Osteoblast (primary cell): ENCODE data around the gene SUPT20H. TPM values are rescaled to one million over a fixed set of nuclear protein-coding genes. Genes with fewer than 3 reads are reported as not detected.

ENCODE experiments used
- DNase-seq: peaks from one replicate; pipeline ENCODE4 v3.0.0; 2011; ENCODE audit warnings: low spot score, mixed read lengths; ENCODE audit not compliant: insufficient read length; ENCODE audit errors: missing footprints
- H2AFZ ChIP-seq: 2 replicates; pipeline ENCODE4 v1.6.0; 2011; ENCODE audit warnings: mild to moderate bottlenecking, low read length
- H3K27ac ChIP-seq: 2 replicates; pipeline ENCODE4 v1.5.1; 2011; ENCODE audit warnings: mild to moderate bottlenecking, low read depth, low read length, moderate library complexity
- H3K27me3 ChIP-seq: 2 replicates; pipeline ENCODE4 v1.6.0; 2012; ENCODE audit warnings: mild to moderate bottlenecking, control low read depth, inconsistent platforms, low read length, moderate library complexity; ENCODE audit not compliant: insufficient read depth
- H3K36me3 ChIP-seq: 2 replicates; pipeline ENCODE4 v1.5.1; 2011; ENCODE audit warnings: mild to moderate bottlenecking, low read length, control low read depth, moderate library complexity; ENCODE audit not compliant: insufficient read depth
- H3K4me1 ChIP-seq: 2 replicates; pipeline ENCODE4 v1.5.1; 2011; ENCODE audit warnings: mild to moderate bottlenecking, low read length, control low read depth, moderate library complexity; ENCODE audit not compliant: insufficient read depth
- H3K4me2 ChIP-seq: 2 replicates; pipeline ENCODE4 v1.6.0; 2011; ENCODE audit warnings: mild to moderate bottlenecking, low read length; ENCODE audit not compliant: insufficient read depth
- H3K4me3 ChIP-seq: fragments of 200-600 bp; sonication (generic); 3 replicates; pipeline ENCODE4 v1.5.1; 2012; ENCODE audit warnings: mild to moderate bottlenecking, low read length, inconsistent platforms; ENCODE audit not compliant: insufficient read depth
- H3K79me2 ChIP-seq: 2 replicates; pipeline ENCODE4 v1.6.0; 2012; ENCODE audit warnings: mild to moderate bottlenecking, low read length, control low read depth, inconsistent platforms; ENCODE audit not compliant: insufficient read depth
- H3K9me3 ChIP-seq: 2 replicates; pipeline ENCODE4 v1.5.1; 2011; ENCODE audit warnings: low read depth, low read length, control low read depth
- H4K20me1 ChIP-seq: 2 replicates; pipeline ENCODE4 v1.6.0; 2012; ENCODE audit warnings: mild to moderate bottlenecking, low read length, control low read depth; ENCODE audit not compliant: insufficient read depth
- total RNA-seq: library from RNA; depleted of rRNA; stranded (reverse); fragments of >200 nt; gene quantifications from 2 replicates; pipeline ENCODE4 v1.2.3, GENCODE V29; 2012
- TF ChIP-seq, protein P1 (sequence below): IDR thresholded peaks from 2 replicates; pipeline ENCODE4 v1.5.1; 2011; ENCODE audit warnings: mild to moderate bottlenecking, low read depth, low read length, moderate library complexity; ENCODE audit errors: extremely low read depth

Gene SUPT20H
- total RNA-seq, 1 donor, result 53.6 TPM

DNA sequence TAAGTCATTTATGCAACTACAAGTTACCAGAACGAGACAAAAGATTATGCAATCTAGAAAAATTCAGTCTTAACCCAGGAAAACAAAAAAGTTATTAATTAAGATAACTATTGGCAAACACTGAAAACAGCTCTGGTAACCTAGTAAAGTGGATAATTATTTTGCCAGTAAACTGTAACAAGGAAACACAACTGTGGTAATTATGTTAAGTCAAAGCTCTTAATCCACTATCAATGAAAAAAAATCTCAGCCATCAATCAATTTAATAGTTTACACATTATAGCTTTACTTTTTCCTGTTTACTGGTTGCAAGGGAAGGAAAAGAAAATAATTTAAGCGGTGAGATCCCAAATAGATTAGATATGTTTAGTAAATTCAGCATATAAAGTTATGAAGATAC is 47.7 kb downstream of the SUPT20H start:
- Histone ChIP-seq H3K79me2 (peaks cover 16% of the 10 kb centered on the region), H3K4me3 (no peak overlapping the region), H2AFZ (no peak overlapping the region), H3K4me1 (peaks cover 3% of the 10 kb centered on the region), H3K9me3 (no peaks in the 10 kb centered on the region), H4K20me1 (no peaks in the 10 kb centered on the region), H3K27ac (no peak overlapping the region), H3K4me2 (no peak overlapping the region), H3K27me3 (no peaks in the 10 kb centered on the region), H3K36me3 (peaks cover 71% of the 10 kb centered on the region)
- TF ChIP-seq, protein P1, sequence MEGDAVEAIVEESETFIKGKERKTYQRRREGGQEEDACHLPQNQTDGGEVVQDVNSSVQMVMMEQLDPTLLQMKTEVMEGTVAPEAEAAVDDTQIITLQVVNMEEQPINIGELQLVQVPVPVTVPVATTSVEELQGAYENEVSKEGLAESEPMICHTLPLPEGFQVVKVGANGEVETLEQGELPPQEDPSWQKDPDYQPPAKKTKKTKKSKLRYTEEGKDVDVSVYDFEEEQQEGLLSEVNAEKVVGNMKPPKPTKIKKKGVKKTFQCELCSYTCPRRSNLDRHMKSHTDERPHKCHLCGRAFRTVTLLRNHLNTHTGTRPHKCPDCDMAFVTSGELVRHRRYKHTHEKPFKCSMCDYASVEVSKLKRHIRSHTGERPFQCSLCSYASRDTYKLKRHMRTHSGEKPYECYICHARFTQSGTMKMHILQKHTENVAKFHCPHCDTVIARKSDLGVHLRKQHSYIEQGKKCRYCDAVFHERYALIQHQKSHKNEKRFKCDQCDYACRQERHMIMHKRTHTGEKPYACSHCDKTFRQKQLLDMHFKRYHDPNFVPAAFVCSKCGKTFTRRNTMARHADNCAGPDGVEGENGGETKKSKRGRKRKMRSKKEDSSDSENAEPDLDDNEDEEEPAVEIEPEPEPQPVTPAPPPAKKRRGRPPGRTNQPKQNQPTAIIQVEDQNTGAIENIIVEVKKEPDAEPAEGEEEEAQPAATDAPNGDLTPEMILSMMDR, result no peak
- no peak for DNase-seq

DNA sequence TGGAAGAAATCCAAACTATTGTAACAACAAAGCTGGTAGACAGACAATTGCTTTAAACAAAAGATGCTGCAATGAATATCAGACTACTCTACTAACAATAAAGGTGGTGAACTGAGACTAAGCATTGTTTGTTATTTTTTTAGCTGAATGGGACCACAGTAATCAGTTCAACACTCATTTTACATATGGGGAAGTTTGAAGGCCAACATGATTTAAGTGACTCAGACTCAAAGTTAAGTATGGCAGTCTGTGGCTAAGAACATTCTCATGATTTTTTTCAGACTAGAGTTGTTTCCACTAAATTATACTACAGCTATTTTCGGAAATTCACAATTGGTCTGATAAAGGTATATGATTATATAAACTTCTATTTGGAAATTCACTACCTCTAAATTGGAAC is 48.5 kb downstream of the SUPT20H start:
- no peaks in the 10 kb centered on the region for H3K9me3 ChIP-seq
- no peaks in the 10 kb centered on the region for H3K27me3 ChIP-seq
- no peaks in the 10 kb centered on the region for H4K20me1 ChIP-seq
- peaks cover 72% of the 10 kb centered on the region for H3K36me3 ChIP-seq
- no peak for DNase-seq
- TF ChIP-seq, protein P1, result no peak
- H3K4me2 ChIP-seq, result no peak overlapping the region
- no peak overlapping the region for H3K4me3 ChIP-seq
- no peak overlapping the region for H3K27ac ChIP-seq
- H3K4me1 ChIP-seq, result peaks cover 3% of the 10 kb centered on the region
- no peak overlapping the region for H2AFZ ChIP-seq
- H3K79me2 ChIP-seq, result peaks cover 16% of the 10 kb centered on the region

DNA sequence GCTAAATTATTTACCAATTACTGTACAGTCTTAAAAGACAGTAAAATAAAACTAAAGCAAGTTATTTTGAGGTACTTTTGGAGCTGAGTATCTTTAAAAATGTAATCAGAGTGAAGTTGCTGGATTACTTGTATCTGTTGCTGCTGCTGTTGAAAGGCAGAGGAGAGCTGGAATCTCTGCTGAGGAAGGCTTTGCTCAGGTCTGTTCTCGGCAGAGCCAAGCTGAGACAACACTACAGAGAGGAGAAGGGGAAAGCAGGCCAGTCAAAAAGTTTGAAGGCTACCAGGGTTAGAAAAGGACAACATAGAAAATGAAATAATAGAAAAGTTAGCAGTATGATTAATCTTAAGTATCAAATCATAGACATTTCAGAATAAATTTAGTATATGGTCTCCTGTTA is 49.1 kb downstream of the SUPT20H start:
- TF ChIP-seq, protein P1, result no peak
- Histone ChIP-seq H3K27me3 (no peaks in the 10 kb centered on the region), H3K4me2 (no peak overlapping the region), H3K36me3 (peaks cover 71% of the 10 kb centered on the region), H3K4me3 (no peak overlapping the region), H3K9me3 (no peaks in the 10 kb centered on the region), H3K27ac (no peak overlapping the region), H2AFZ (no peak overlapping the region), H3K4me1 (peaks cover 3% of the 10 kb centered on the region), H3K79me2 (peaks cover 12% of the 10 kb centered on the region), H4K20me1 (no peaks in the 10 kb centered on the region)
- no peak for DNase-seq

DNA sequence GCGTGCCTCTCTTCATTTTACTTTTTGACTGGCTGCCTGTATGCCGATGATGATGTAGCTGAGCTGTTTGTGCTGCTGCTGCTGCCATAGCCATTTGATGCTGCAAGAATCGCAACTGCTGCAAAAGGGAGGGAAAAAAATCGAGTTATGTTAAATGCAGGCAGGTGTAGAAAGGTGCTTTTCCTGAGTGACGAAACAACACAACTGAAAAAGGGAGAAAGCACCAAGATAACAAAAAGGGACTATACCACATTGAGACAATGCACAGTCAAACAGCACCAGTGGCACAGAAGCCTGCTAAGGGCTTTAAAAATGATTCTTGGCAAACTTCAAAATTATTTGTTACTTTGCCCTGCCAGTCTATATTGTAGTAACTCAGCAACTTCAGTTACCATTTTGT is 49.8 kb downstream of the SUPT20H start:
- H3K27me3 ChIP-seq, result no peaks in the 10 kb centered on the region
- peaks cover 9% of the 10 kb centered on the region for H3K79me2 ChIP-seq
- H2AFZ ChIP-seq, result no peak overlapping the region
- no peaks in the 10 kb centered on the region for H3K9me3 ChIP-seq
- no peaks in the 10 kb centered on the region for H4K20me1 ChIP-seq
- DNase-seq, result no peak
- no peak overlapping the region for H3K4me3 ChIP-seq
- H3K4me2 ChIP-seq, result no peak overlapping the region
- peaks cover under 1% of the 10 kb centered on the region for H3K4me1 ChIP-seq
- peaks cover 70% of the 10 kb centered on the region for H3K36me3 ChIP-seq
- H3K27ac ChIP-seq, result no peak overlapping the region
- TF ChIP-seq, protein P1, result no peak
